ENCODE measurements around the gene SLC22A3. TPM values are rescaled to one million over a fixed set of nuclear protein-coding genes. Genes with fewer than 3 reads are reported as not detected.

Gene SLC22A3
- total and polyA plus RNA-seq, 2 of the 13 experiments (the other 11 are each of a cell fraction or from before 2014, with no cell fraction given), result 12.0 to 31.5 TPM

DNA sequence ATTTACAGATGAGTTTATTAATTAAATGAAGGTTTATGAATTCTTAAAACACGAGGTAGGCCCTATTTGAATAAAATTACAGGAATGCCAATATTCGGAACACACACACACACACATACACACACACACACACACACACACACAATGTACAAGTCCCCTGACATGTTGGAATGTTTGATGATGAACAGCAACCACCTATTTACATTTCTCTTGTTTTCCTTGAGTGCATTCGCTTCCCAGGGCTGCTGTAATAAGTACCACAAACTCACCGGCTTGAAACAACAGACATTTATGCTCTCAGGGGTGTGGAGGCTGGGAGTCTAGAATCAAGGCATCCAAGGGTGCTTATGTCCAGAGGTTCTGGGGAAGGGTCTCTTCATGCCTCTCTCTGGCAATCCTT is 90.3 kb downstream of the SLC22A3 start (continued):
- no peak for TF ChIP-seq ARID4A (CRISPR knock-in tag; IDR thresholded peaks at IDR 0.05; ENCODE audit: borderline replicate concordance)
- TF ChIP-seq ZFAT (CRISPR knock-in tag; conservative IDR thresholded peaks at IDR 0.05), result no peak
- TF ChIP-seq, protein P1, sequence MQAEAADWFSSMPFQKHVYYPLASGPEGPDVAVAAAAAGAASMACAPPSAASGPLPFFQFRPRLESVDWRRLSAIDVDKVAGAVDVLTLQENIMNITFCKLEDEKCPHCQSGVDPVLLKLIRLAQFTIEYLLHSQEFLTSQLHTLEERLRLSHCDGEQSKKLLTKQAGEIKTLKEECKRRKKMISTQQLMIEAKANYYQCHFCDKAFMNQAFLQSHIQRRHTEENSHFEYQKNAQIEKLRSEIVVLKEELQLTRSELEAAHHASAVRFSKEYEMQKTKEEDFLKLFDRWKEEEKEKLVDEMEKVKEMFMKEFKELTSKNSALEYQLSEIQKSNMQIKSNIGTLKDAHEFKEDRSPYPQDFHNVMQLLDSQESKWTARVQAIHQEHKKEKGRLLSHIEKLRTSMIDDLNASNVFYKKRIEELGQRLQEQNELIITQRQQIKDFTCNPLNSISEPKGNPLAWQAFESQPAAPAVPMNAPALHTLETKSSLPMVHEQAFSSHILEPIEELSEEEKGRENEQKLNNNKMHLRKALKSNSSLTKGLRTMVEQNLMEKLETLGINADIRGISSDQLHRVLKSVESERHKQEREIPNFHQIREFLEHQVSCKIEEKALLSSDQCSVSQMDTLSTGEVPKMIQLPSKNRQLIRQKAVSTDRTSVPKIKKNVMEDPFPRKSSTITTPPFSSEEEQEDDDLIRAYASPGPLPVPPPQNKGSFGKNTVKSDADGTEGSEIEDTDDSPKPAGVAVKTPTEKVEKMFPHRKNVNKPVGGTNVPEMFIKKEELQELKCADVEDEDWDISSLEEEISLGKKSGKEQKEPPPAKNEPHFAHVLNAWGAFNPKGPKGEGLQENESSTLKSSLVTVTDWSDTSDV (CRISPR knock-in tag; IDR thresholded peaks at IDR 0.05), result no peak
- no peak for TF ChIP-seq ZNF382 (CRISPR knock-in tag; IDR thresholded peaks at IDR 0.05; ENCODE audit: borderline replicate concordance)
- TF ChIP-seq HCFC1 (IDR thresholded peaks at IDR 0.05; ENCODE audit: low read depth, low read length), result no peak
- TF ChIP-seq ZSCAN25 (CRISPR knock-in tag; IDR thresholded peaks at IDR 0.05), result no peak
- no peak for TF ChIP-seq ZBTB20 (CRISPR knock-in tag; IDR thresholded peaks at IDR 0.05; ENCODE audit: borderline replicate concordance, low read depth)

All from HepG2 (cell line).